GM12865 (cell line): Measurements from ENCODE around the gene CLINT1.
"Not testable (repeated sequence)": the region's sequence is repeated elsewhere in the genome, so short reads cannot be mapped to it uniquely, and the experiment has no call there.

Experiments
- DNase-seq: peaks from one replicate; pipeline ENCODE4 v3.0.0; 2010; ENCODE audit warnings: low read depth
- H3K4me3 ChIP-seq: 2 replicates; pipeline ENCODE4 v1.5.1; 2011; ENCODE audit warnings: mild to moderate bottlenecking, low read depth, low read length, control low read depth
- CTCF ChIP-seq: IDR thresholded peaks from 2 replicates; pipeline ENCODE4 v1.5.1; 2011; ENCODE audit warnings: low read length, control low read depth, low read depth, inconsistent platforms; ENCODE audit not compliant: insufficient read depth; ENCODE audit errors: missing control alignments

CLINT1 gene

GRCh38 chr5:157893611-157894010 lies 34.7 kb upstream of the CLINT1 start:
- DNase-seq, result no peak
- H3K4me3 ChIP-seq, result no peak overlapping the region
- TF ChIP-seq CTCF, result no peak

GRCh38 chr5:157892974-157893373 lies 34.0 kb upstream of the CLINT1 start:
- no peak for DNase-seq
- no peak for TF ChIP-seq CTCF
- no peak overlapping the region for H3K4me3 ChIP-seq

GRCh38 chr5:157890836-157891597 lies 32.1 kb upstream of the CLINT1 start:
- no peak for DNase-seq
- no peak for TF ChIP-seq CTCF
- H3K4me3 ChIP-seq, result no peak overlapping the region

GRCh38 chr5:157888814-157889532 lies 30.0 kb upstream of the CLINT1 start:
- no peak overlapping the region for H3K4me3 ChIP-seq
- no peak for TF ChIP-seq CTCF
- no peak for DNase-seq

- DNase-seq, result no peak
- no peak overlapping the region for H3K4me3 ChIP-seq
- TF ChIP-seq CTCF, result no peak
Observed at GRCh38 chr5:157886796-157887380, 27.9 kb upstream of the CLINT1 start.

- DNase-seq, H3K4me3 ChIP-seq: not testable (repeated sequence)
Observed at GRCh38 chr5:157885051-157885450, 26.1 kb upstream of the CLINT1 start.

GRCh38 chr5:157881498-157881897 lies 22.6 kb upstream of the CLINT1 start:
- H3K4me3 ChIP-seq, DNase-seq: not testable (repeated sequence)
